Neural cell (in vitro differentiated cells): ENCODE data around the gene C1orf87.

Experiments
- CTCF ChIP-seq: fragments of 450-650 bp; IDR thresholded peaks from 2 replicates; pipeline ENCODE4 v1.5.1; 2014; ENCODE audit warnings: antibody characterized with exemption, mild to moderate bottlenecking, moderate library complexity; ENCODE audit not compliant: poor library complexity, severe bottlenecking
- EP300 ChIP-seq: fragments of 450-650 bp; conservative IDR thresholded peaks from 2 replicates; pipeline ENCODE4 v1.6.1; 2014; ENCODE audit warnings: antibody characterized with exemption, mild to moderate bottlenecking, moderate library complexity; ENCODE audit not compliant: poor library complexity, severe bottlenecking
- EZH2 ChIP-seq: fragments of 200-600, 300-800 bp; shearing (Covaris generic), sonication (generic); IDR thresholded peaks from 2 replicates; pipeline ENCODE4 v1.6.1; 2014; ENCODE audit warnings: antibody characterized with exemption, low read length, borderline replicate concordance, mild to moderate bottlenecking; ENCODE audit not compliant: insufficient read depth, poor library complexity, severe bottlenecking
- REST ChIP-seq: IDR thresholded peaks from 2 replicates; pipeline ENCODE4 v1.6.1; 2012; ENCODE audit warnings: borderline replicate concordance

- TF ChIP-seq CTCF (no peak), EZH2 (no peak), EP300 (no peak), REST (no peak)
Observed at GRCh38 chr1:59952065-59952464, 121.5 kb downstream of the C1orf87 start.
